ENCODE results near the gene PNRC1.
A peak's percentile ranks its signal among the peaks of the same experiment; 100 is the strongest.

The PNRC1 gene

DNA sequence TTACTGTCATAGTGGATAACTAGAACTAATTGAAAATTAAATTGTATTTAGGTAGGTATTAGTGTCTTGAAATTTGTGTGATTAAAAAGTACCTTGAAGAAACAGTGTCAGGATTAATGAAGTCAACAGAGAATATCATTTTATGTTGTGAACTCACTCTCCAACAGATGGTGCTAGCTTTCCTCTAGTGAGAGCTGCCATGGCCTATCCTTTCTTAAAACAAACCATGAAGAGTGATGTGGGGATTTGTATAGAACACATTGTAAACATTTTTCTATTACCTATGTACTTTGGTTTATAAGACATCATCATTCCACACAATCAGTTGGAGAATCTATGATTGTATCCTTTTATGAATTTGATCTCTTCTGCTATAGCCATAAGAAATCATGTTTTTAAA lies 42.1 kb downstream of the PNRC1 start:
- peak; percentile 77 for TF ChIP-seq RAD21 (IDR thresholded peaks at IDR 0.05; ENCODE audit: low read depth)
- no peak for TF ChIP-seq ZBTB7A (IDR thresholded peaks at IDR 0.05; ENCODE audit: low read depth)

DNA sequence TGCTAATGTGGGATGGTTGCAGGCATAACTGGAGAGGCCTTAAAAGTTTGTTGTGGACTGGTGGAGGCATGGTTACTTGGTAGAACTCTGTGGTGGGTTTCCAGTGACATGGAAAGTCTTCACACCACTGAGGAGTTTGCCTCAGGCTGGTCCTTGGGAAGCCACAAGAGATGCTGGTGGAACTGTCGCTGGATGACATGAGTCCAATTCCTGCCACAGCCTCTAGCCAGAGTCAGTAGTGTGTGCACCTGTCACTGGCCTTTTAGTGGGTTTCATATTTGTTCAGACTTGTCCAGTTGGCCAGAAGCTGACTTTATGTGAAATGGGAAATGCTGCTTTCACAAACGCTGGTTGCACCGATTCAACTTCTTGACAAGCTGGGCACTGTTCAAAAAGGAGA lies 51.0 kb downstream of the PNRC1 start:
- TF ChIP-seq, protein P1, sequence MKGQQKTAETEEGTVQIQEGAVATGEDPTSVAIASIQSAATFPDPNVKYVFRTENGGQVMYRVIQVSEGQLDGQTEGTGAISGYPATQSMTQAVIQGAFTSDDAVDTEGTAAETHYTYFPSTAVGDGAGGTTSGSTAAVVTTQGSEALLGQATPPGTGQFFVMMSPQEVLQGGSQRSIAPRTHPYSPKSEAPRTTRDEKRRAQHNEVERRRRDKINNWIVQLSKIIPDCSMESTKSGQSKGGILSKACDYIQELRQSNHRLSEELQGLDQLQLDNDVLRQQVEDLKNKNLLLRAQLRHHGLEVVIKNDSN (IDR thresholded peaks at IDR 0.05), result no peak
- TF ChIP-seq EP300 (IDR thresholded peaks at IDR 0.05; ENCODE audit: borderline replicate concordance) (no peak), CREB1 (IDR thresholded peaks at IDR 0.05; ENCODE audit: low read depth) (no peak), YY1 (IDR thresholded peaks at IDR 0.05; ENCODE audit: low read depth) (no peak), TCF12 (IDR thresholded peaks at IDR 0.05; ENCODE audit: low read depth) (no peak), TAF1 (IDR thresholded peaks at IDR 0.05; ENCODE audit: low read depth) (no peak), EGR1 (IDR thresholded peaks at IDR 0.05) (no peak)
- TF ChIP-seq, protein P2, sequence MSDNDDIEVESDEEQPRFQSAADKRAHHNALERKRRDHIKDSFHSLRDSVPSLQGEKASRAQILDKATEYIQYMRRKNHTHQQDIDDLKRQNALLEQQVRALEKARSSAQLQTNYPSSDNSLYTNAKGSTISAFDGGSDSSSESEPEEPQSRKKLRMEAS (IDR thresholded peaks at IDR 0.05), result no peak

DNA sequence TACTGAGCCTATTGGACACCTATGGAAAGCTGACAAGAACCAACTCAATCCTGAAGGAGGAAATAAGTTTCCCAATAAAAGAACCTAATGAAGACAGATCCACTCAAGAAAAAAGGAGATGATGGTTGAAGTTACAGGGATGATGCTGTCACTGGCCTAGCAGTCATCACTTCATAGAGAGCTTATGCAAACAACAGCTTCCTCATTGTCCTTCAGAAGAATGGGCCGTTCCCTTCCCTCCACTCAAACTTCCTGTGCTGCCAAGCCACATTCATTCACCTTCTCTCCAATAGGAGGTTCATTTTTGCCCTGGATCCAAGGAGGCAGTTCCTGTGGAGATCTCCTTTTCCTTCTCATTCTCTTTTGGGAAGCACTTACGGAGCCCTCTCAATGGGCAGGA lies 51.5 kb downstream of the PNRC1 start:
- TF ChIP-seq TAF1 (IDR thresholded peaks at IDR 0.05; ENCODE audit: low read depth), result no peak
- TF ChIP-seq EP300 (IDR thresholded peaks at IDR 0.05; ENCODE audit: borderline replicate concordance), result no peak
- no peak for TF ChIP-seq CREB1 (IDR thresholded peaks at IDR 0.05; ENCODE audit: low read depth)
- TF ChIP-seq, protein P2 (IDR thresholded peaks at IDR 0.05), result no peak
- TF ChIP-seq FOXM1 (IDR thresholded peaks at IDR 0.05; ENCODE audit: borderline replicate concordance, low read depth), result no peak

DNA sequence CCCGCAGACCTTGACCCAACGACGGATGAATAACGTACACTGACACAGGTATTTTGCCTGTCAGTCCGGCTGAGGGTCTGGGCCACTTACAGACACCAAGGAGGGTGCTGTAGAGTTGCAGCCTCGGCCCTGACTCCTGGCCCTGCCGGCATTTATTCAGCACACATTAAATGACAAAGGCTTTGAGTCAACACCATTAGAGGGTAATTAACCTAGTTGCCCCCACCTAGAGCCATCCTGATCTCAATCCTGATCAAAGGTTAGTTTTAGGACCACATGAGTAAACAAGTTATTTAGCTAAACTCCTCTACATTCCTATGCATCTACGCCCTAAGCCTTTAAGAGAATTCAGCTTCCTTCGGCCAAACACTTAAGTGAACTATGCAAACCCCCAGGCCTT lies 53.4 kb downstream of the PNRC1 start:
- TF ChIP-seq FOXM1 (IDR thresholded peaks at IDR 0.05; ENCODE audit: borderline replicate concordance, low read depth), result no peak
- TF ChIP-seq, protein P1 (IDR thresholded peaks at IDR 0.05), result no peak
- TF ChIP-seq ZBTB7A (IDR thresholded peaks at IDR 0.05; ENCODE audit: low read depth), result no peak
- TF ChIP-seq, protein P2 (IDR thresholded peaks at IDR 0.05), result no peak
- no peak for TF ChIP-seq YY1 (IDR thresholded peaks at IDR 0.05; ENCODE audit: low read depth)
- TF ChIP-seq EGR1 (IDR thresholded peaks at IDR 0.05), result no peak
- no peak for TF ChIP-seq NFIC (IDR thresholded peaks at IDR 0.05)
- no peak for TF ChIP-seq CREB1 (IDR thresholded peaks at IDR 0.05; ENCODE audit: low read depth)
- TF ChIP-seq TCF12 (IDR thresholded peaks at IDR 0.05; ENCODE audit: low read depth), result no peak
- no peak for TF ChIP-seq CEBPB (IDR thresholded peaks at IDR 0.05)
- TF ChIP-seq TAF1 (IDR thresholded peaks at IDR 0.05; ENCODE audit: low read depth), result no peak
- TF ChIP-seq RAD21 (IDR thresholded peaks at IDR 0.05; ENCODE audit: low read depth), result no peak
- TF ChIP-seq, protein P3, sequence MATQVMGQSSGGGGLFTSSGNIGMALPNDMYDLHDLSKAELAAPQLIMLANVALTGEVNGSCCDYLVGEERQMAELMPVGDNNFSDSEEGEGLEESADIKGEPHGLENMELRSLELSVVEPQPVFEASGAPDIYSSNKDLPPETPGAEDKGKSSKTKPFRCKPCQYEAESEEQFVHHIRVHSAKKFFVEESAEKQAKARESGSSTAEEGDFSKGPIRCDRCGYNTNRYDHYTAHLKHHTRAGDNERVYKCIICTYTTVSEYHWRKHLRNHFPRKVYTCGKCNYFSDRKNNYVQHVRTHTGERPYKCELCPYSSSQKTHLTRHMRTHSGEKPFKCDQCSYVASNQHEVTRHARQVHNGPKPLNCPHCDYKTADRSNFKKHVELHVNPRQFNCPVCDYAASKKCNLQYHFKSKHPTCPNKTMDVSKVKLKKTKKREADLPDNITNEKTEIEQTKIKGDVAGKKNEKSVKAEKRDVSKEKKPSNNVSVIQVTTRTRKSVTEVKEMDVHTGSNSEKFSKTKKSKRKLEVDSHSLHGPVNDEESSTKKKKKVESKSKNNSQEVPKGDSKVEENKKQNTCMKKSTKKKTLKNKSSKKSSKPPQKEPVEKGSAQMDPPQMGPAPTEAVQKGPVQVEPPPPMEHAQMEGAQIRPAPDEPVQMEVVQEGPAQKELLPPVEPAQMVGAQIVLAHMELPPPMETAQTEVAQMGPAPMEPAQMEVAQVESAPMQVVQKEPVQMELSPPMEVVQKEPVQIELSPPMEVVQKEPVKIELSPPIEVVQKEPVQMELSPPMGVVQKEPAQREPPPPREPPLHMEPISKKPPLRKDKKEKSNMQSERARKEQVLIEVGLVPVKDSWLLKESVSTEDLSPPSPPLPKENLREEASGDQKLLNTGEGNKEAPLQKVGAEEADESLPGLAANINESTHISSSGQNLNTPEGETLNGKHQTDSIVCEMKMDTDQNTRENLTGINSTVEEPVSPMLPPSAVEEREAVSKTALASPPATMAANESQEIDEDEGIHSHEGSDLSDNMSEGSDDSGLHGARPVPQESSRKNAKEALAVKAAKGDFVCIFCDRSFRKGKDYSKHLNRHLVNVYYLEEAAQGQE (IDR thresholded peaks at IDR 0.05; ENCODE audit: low read depth), result no peak
- no peak for TF ChIP-seq EP300 (IDR thresholded peaks at IDR 0.05; ENCODE audit: borderline replicate concordance)
- no peak for TF ChIP-seq TEAD4 (IDR thresholded peaks at IDR 0.05)

DNA sequence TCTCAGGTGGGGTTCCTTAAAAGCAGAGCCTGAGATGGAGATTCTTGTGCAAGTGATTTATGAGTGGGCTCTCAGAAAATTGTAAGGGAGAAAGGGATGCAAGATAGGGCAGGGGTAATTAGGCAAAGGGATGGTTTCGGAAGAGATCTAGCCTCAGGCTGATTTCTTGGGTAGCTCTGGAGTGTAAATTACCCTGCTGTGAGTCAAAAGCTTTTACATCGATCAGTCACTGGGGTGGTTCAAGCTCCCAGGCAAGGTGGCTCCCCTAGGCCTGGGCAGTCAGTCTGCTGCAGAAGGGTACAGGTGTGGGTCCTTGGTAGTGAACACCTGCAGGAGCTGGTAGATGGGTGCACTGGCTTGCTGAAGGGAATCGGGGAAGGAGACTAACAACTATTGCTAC lies 54.2 kb downstream of the PNRC1 start:
- TF ChIP-seq CREB1 (IDR thresholded peaks at IDR 0.05; ENCODE audit: low read depth) (no peak), CEBPB (IDR thresholded peaks at IDR 0.05) (no peak), TEAD4 (IDR thresholded peaks at IDR 0.05) (no peak), NFIC (IDR thresholded peaks at IDR 0.05) (no peak), RAD21 (IDR thresholded peaks at IDR 0.05; ENCODE audit: low read depth) (no peak), FOXM1 (IDR thresholded peaks at IDR 0.05; ENCODE audit: borderline replicate concordance, low read depth) (no peak), YY1 (IDR thresholded peaks at IDR 0.05; ENCODE audit: low read depth) (no peak), TAF1 (IDR thresholded peaks at IDR 0.05; ENCODE audit: low read depth) (no peak), ZBTB7A (IDR thresholded peaks at IDR 0.05; ENCODE audit: low read depth) (no peak), EP300 (IDR thresholded peaks at IDR 0.05; ENCODE audit: borderline replicate concordance) (no peak)
- TF ChIP-seq, protein P1 (IDR thresholded peaks at IDR 0.05), result no peak
- TF ChIP-seq, protein P3 (IDR thresholded peaks at IDR 0.05; ENCODE audit: low read depth), result no peak
- TF ChIP-seq, protein P2 (IDR thresholded peaks at IDR 0.05), result no peak

All from Ishikawa (cell line).